Endothelial cell (in vitro differentiated cells): ENCODE results near the gene ADRM1. TPM values are rescaled to one million over a fixed set of nuclear protein-coding genes. Genes with fewer than 3 reads are reported as not detected.

Experiments
- DNase-seq: peaks from one replicate; pipeline ENCODE4 v3.0.0; 2021; ENCODE audit warnings: low spot score
- H3K27ac Mint-ChIP-seq: one replicate; pipeline ENCODE4 v1.8.0; 2021; ENCODE audit warnings: mixed read lengths, inconsistent platforms; ENCODE audit not compliant: unreplicated experiment
- H3K27me3 Mint-ChIP-seq: one replicate; pipeline ENCODE4 v1.8.0; 2021; ENCODE audit warnings: mild to moderate bottlenecking, moderate library complexity, mixed read lengths, inconsistent platforms; ENCODE audit not compliant: unreplicated experiment
- H3K36me3 Mint-ChIP-seq: one replicate; pipeline ENCODE4 v1.8.0; 2021; ENCODE audit warnings: mild to moderate bottlenecking, low read depth, mixed read lengths, inconsistent platforms; ENCODE audit not compliant: unreplicated experiment
- H3K4me1 Mint-ChIP-seq: one replicate; pipeline ENCODE4 v1.8.0; 2021; ENCODE audit warnings: mild to moderate bottlenecking, mixed read lengths, inconsistent platforms; ENCODE audit not compliant: unreplicated experiment
- H3K4me3 Mint-ChIP-seq: one replicate; pipeline ENCODE4 v1.8.0; 2021; ENCODE audit warnings: mild to moderate bottlenecking, mixed read lengths, inconsistent platforms; ENCODE audit not compliant: unreplicated experiment
- H3K9me3 Mint-ChIP-seq: one replicate; pipeline ENCODE4 v1.8.0; 2021; ENCODE audit warnings: mixed read lengths, inconsistent platforms; ENCODE audit not compliant: unreplicated experiment
- total RNA-seq: library from RNA; stranded (reverse); fragmentation: NEBNext Ultra II Directional; extraction: Animal tissue kit (Norgen Biotek cat#: 25700); gene quantifications from one replicate; pipeline ENCODE4 v1.2.1, GENCODE V29; 2021; ENCODE audit not compliant: unreplicated experiment
- TF ChIP-seq, protein P1 (sequence below): fragments of 200-600 bp; sonication (generic); IDR thresholded peaks from one replicate; pipeline ENCODE4 v1.5.0; 2021; ENCODE audit warnings: antibody characterized with exemption; ENCODE audit not compliant: unreplicated experiment

The ADRM1 gene
- total RNA-seq, 1 donor from 2014 or later, result 132 TPM

DNA sequence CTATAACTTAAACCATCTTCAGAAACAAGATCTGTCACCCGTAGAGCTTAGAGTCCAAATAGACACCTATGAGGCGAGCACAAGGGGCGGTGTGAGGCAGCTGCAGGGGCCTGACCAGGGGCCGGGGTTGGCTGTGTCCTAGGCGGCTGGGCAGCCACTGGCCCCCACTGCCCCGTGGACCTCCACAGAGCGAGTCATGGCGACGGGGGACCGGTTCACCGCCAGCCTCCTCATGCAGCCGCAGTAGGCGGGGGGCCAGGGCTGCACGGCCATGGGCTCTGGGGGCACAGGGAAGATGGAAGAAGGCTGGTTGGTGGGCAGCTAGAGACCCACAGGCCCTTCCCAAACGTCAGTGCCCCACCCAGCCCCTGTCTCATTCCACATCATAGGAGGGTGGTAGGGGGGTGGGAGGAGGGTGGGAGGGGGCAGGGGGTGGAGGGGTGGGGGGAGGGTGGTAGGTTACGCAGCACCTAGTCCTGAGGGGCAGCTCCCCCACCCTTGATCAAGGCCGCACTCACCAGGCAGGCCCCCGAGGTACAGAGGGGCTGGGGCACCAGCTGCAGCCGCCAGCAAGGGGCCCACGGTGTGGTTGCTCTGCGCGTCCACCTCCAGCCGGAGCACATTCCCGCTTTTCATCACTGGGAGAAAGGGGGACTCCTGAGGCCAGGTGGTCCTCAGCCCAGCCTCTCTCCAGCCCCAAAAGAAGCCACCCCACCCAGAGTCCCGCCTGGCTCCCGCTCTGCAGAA lies 6.6 kb downstream of the ADRM1 start:
- Mint-ChIP-seq H3K9me3 (no peaks in the 10 kb centered on the region), H3K27ac (peak overlapping the region; percentile 42), H3K27me3 (peaks cover 3% of the 10 kb centered on the region), H3K4me3 (peak overlapping the region; percentile 21), H3K36me3 (peaks cover 13% of the 10 kb centered on the region), H3K4me1 (peaks cover 8% of the 10 kb centered on the region)
- no peak for DNase-seq
- TF ChIP-seq, protein P1, sequence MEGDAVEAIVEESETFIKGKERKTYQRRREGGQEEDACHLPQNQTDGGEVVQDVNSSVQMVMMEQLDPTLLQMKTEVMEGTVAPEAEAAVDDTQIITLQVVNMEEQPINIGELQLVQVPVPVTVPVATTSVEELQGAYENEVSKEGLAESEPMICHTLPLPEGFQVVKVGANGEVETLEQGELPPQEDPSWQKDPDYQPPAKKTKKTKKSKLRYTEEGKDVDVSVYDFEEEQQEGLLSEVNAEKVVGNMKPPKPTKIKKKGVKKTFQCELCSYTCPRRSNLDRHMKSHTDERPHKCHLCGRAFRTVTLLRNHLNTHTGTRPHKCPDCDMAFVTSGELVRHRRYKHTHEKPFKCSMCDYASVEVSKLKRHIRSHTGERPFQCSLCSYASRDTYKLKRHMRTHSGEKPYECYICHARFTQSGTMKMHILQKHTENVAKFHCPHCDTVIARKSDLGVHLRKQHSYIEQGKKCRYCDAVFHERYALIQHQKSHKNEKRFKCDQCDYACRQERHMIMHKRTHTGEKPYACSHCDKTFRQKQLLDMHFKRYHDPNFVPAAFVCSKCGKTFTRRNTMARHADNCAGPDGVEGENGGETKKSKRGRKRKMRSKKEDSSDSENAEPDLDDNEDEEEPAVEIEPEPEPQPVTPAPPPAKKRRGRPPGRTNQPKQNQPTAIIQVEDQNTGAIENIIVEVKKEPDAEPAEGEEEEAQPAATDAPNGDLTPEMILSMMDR, result no peak

GRCh38 chr20:62309947-62310756 lies 7.4 kb downstream of the ADRM1 start:
- Mint-ChIP-seq H3K36me3 (peaks cover 9% of the 10 kb centered on the region), H3K9me3 (no peaks in the 10 kb centered on the region), H3K4me3 (no peak overlapping the region), H3K27me3 (peaks cover 3% of the 10 kb centered on the region), H3K27ac (no peak overlapping the region), H3K4me1 (peaks cover 3% of the 10 kb centered on the region)
- no peak for DNase-seq
- TF ChIP-seq, protein P1, result no peak

GRCh38 chr20:62310757-62311121 lies 7.9 kb downstream of the ADRM1 start:
- H3K27me3 Mint-ChIP-seq, result no peaks in the 10 kb centered on the region
- TF ChIP-seq, protein P1, result no peak
- H3K27ac Mint-ChIP-seq, result no peak overlapping the region
- peaks cover 3% of the 10 kb centered on the region for H3K36me3 Mint-ChIP-seq
- DNase-seq, result no peak
- no peaks in the 10 kb centered on the region for H3K4me1 Mint-ChIP-seq
- no peak overlapping the region for H3K4me3 Mint-ChIP-seq
- H3K9me3 Mint-ChIP-seq, result no peaks in the 10 kb centered on the region

DNA sequence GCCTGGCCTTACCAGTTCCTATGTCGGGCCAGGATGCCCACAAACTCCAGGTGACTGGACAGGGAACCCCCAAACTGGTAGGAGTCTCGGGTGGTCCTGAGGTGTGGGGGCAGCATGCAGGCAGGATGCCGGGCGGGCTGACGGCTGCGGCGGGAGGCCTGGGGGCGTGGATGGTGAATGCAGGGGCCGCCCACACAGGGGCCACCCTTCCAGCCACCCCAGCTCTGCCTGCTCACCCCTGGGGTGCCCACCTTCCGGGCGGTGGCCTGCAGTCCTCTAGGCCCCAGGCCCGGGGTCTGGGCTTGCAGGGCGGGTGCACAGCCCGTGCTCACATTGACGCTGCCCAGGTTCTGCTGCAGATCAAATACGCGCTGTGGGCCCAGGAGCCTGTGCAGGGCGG lies 8.4 kb downstream of the ADRM1 start:
- TF ChIP-seq, protein P1, result no peak
- Mint-ChIP-seq H3K27ac (no peak overlapping the region), H3K9me3 (no peaks in the 10 kb centered on the region), H3K36me3 (peaks cover 3% of the 10 kb centered on the region), H3K27me3 (no peaks in the 10 kb centered on the region), H3K4me1 (no peaks in the 10 kb centered on the region), H3K4me3 (no peak overlapping the region)
- DNase-seq, result no peak
